ENCODE data around the gene GBX1. TPM values are rescaled to one million over a fixed set of nuclear protein-coding genes. Genes with fewer than 3 reads are reported as not detected.
A peak's percentile ranks its signal among the peaks of the same experiment; 100 is the strongest.

GBX1 gene
- total RNA-seq, 1 experiment from 2014 or later: not detected

GRCh38 chr7:151178236-151178635, 10.7 kb upstream of the GBX1 start:
- no peak overlapping the region for H2AFZ ChIP-seq (ENCODE audit: low read length)
- H3K36me3 Mint-ChIP-seq (ENCODE audit: insufficient read depth in 1 of 3, low read depth in 3 of 3): peaks cover 0 to 3% (median 0%) of the 10 kb centered on the region in 3 experiments; a peak in 2 of 7 replicates
- no peaks in the 10 kb centered on the region for H3K79me1 ChIP-seq (ENCODE audit: insufficient read depth, low read depth, low read length, poor library complexity, severe bottlenecking)
- H3T11ph ChIP-seq (ENCODE audit: low read length): no peak overlapping the region
- peaks cover 2% of the 10 kb centered on the region; the same call in 1 of the 2 replicates for H3K27me3 ChIP-seq (ENCODE audit: insufficient read depth, low read length)
- H3K23me2 ChIP-seq (ENCODE audit: insufficient read length, low read depth, low read length, poor library complexity, severe bottlenecking): no peaks in the 10 kb centered on the region
- no peaks in the 10 kb centered on the region for H3K79me2 ChIP-seq (ENCODE audit: insufficient read depth, low read length)
- no peak overlapping the region for H4K5ac ChIP-seq (ENCODE audit: insufficient read length, low read depth, low read length)
- H3K14ac ChIP-seq (ENCODE audit: insufficient read depth, low read length): no peak overlapping the region; the same call in 1 of the 2 replicates
- H3K56ac ChIP-seq (ENCODE audit: insufficient read length, low read depth, low read length): no peak overlapping the region
- peak; percentile 14 for DNase-seq
- H2BK12ac ChIP-seq (ENCODE audit: insufficient read length, low read depth, low read length): no peak overlapping the region
- no peak for TF ChIP-seq CTCF (conservative IDR thresholded peaks at IDR 0.05)
- H3K27ac Mint-ChIP-seq: no peak overlapping the region
- no CpG with 5 or more reads among the region's 9 CpGs for WGBS (ENCODE audit: extremely low coverage, insufficient read length, low lambda C conversion rate)
- H3K18ac ChIP-seq (ENCODE audit: insufficient read length, low read depth, low read length): no peak overlapping the region
- no peak overlapping the region for H3K4me2 ChIP-seq (ENCODE audit: insufficient read depth, insufficient read length, low read length)
- no peaks in the 10 kb centered on the region for H4K20me1 ChIP-seq (ENCODE audit: control insufficient read depth, insufficient read depth, insufficient read length)
- H2AK5ac ChIP-seq (ENCODE audit: insufficient read length, low read length): no peak overlapping the region
- H2BK120ac ChIP-seq (ENCODE audit: low read depth, low read length, poor library complexity, severe bottlenecking): no peak overlapping the region
- H3K4ac ChIP-seq (ENCODE audit: low read depth, low read length): no peak overlapping the region
- peaks cover 9 to 15% of the 10 kb centered on the region in 2 experiments; a peak in 4 of 5 replicates for H3K9me3 Mint-ChIP-seq
- H3K4me1 Mint-ChIP-seq: peaks cover 3 to 8% of the 10 kb centered on the region in 2 experiments; a peak in 3 of 4 replicates
- no peak overlapping the region for H3K23ac ChIP-seq (ENCODE audit: insufficient read length, low read depth, low read length)
- H3K4me3 Mint-ChIP-seq: no peak overlapping the region
- no peak overlapping the region for H4K91ac ChIP-seq (ENCODE audit: insufficient read length, low read depth, low read length)
- H3K9ac ChIP-seq (ENCODE audit: extremely low read depth, insufficient read length, low read length): no peak overlapping the region
- H2BK20ac ChIP-seq (ENCODE audit: low read depth, low read length, poor library complexity, severe bottlenecking): no peak overlapping the region
- no peak overlapping the region for H2BK15ac ChIP-seq (ENCODE audit: low read depth, low read length)
- H3K9me3 ChIP-seq (ENCODE audit: control insufficient read depth, low read depth, low read length): no peaks in the 10 kb centered on the region
- H3K27me3 Mint-ChIP-seq (ENCODE audit: low read depth): peaks cover 76% of the 10 kb centered on the region
- no peak overlapping the region for H4K8ac ChIP-seq (replicated peaks; ENCODE audit: insufficient read length, low read depth, low read length)
- H2BK5ac ChIP-seq (ENCODE audit: insufficient read length, low read length): no peak overlapping the region
- H3K27ac ChIP-seq (ENCODE audit: insufficient read length, low read depth, low read length): no peak overlapping the region
- H3K4me1 ChIP-seq (ENCODE audit: insufficient read depth, low read length): no peaks in the 10 kb centered on the region
